ELR (cell line): Measurements from ENCODE around the gene SCUBE1.

Source experiments
- DNase-seq: peaks from one replicate; pipeline ENCODE4 v3.0.0-alpha.2; 2015; ENCODE audit warnings: low read depth

SCUBE1 gene

GRCh38 chr22:43326331-43327156, 16.6 kb downstream of the SCUBE1 start:
- DNase-seq = no peak

- no peak for DNase-seq
Observed at GRCh38 chr22:43325176-43325575, 18.0 kb downstream of the SCUBE1 start.

- DNase-seq = no peak
Observed at GRCh38 chr22:43320943-43321900, 21.9 kb downstream of the SCUBE1 start.

GRCh38 chr22:43319661-43320486, 23.3 kb downstream of the SCUBE1 start:
- no peak for DNase-seq

GRCh38 chr22:43317239-43317638, 25.9 kb downstream of the SCUBE1 start:
- DNase-seq = no peak

- no peak for DNase-seq
Observed at GRCh38 chr22:43315687-43316217, 27.4 kb downstream of the SCUBE1 start.

- no peak for DNase-seq
Observed at GRCh38 chr22:43314611-43315010, 28.6 kb downstream of the SCUBE1 start.

GRCh38 chr22:43313890-43314474, 29.2 kb downstream of the SCUBE1 start:
- no peak for DNase-seq

GRCh38 chr22:43313244-43313889, 29.8 kb downstream of the SCUBE1 start:
- DNase-seq = no peak

- no peak for DNase-seq
Observed at GRCh38 chr22:43312608-43313007, 30.6 kb downstream of the SCUBE1 start.

- no peak for DNase-seq
Observed at GRCh38 chr22:43310798-43311197, 32.4 kb downstream of the SCUBE1 start.

- DNase-seq = no peak
Observed at GRCh38 chr22:43310311-43310710, 32.9 kb downstream of the SCUBE1 start.

- DNase-seq = no peak
Observed at GRCh38 chr22:43308836-43309235, 34.3 kb downstream of the SCUBE1 start.

GRCh38 chr22:43308060-43308830, 34.9 kb downstream of the SCUBE1 start:
- no peak for DNase-seq

- no peak for DNase-seq
Observed at GRCh38 chr22:43305806-43306205, 37.4 kb downstream of the SCUBE1 start.

- no peak for DNase-seq
Observed at GRCh38 chr22:43304831-43305590, 38.2 kb downstream of the SCUBE1 start.

- DNase-seq = no peak
Observed at GRCh38 chr22:43303751-43304150, 39.4 kb downstream of the SCUBE1 start.

GRCh38 chr22:43303166-43303565, 40.0 kb downstream of the SCUBE1 start:
- DNase-seq = no peak

- no peak for DNase-seq
Observed at GRCh38 chr22:43302531-43303041, 40.6 kb downstream of the SCUBE1 start.
